ENCODE measurements around the gene PLEKHA1.
A peak's percentile ranks its signal among the peaks of the same experiment; 100 is the strongest.

PLEKHA1 gene

DNA sequence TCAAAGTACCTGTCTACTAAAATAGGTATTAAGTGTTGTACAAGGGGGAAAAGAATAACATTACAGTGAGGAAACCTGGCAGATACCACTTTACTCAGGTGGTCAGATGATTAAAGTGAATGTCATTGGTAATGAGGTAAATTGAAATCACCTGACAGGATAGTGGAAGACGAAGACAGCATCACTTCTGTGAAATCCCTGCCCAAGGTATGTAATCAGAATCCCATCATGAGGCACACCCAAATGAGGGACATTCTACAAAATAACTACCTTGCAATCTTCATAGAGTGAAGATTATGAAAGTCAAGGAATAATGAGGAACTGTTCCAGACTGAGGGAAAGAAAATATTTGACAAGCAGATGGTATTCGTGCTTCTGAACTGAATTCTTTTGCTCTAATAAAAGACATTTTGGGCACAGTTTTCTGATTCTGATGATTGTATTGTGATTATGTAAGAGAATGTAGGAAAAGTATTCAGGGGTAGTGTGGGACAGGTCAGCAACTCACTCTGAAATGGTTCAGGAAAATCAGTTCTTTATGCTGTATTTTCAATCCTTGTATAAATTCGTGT lies 46.6 kb downstream of the PLEKHA1 start:
- H3K36me3 ChIP-seq (ENCODE audit: insufficient read depth, low read length), result no peaks in the 10 kb centered on the region
- no peak overlapping the region for H2AFZ ChIP-seq (ENCODE audit: low read length, unreplicated experiment)
- H3K4me1 ChIP-seq (ENCODE audit: control insufficient read depth, insufficient read depth, low read length, unreplicated experiment), result peaks cover 46% of the 10 kb centered on the region
- H3K79me2 ChIP-seq (ENCODE audit: control insufficient read depth, insufficient read depth, low read length, unreplicated experiment), result no peaks in the 10 kb centered on the region
- 0 out of 2 replicates have a peak overlapping the region, but pooled peaks have one; percentile 9 for H3K4me3 ChIP-seq (ENCODE audit: low read depth, low read length)
- H3K27ac ChIP-seq (ENCODE audit: low read depth, low read length), result peak overlapping the region; percentile 79
- no peaks in the 10 kb centered on the region for H3K27me3 ChIP-seq (ENCODE audit: insufficient read depth, low read length)

DNA sequence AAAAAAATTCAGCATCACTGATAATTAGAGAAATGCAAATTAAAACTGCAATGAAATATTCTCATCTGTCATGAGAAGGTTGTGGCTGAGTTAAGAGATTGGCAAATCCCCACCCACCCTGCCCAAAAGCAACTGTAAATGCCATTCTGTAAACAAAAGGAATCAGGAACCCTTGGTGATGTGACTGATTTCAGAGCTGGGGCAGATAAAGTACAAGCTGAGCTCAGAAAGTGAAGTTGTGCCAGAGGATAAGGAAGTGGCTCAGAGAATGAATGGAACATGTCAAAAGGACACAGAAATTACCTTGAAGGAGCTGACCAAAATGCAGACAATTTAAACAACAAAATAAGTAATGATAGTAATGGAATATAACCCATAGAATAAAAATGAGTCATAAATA lies 47.2 kb downstream of the PLEKHA1 start:
- Histone ChIP-seq H3K4me3 (ENCODE audit: low read depth, low read length) (no peak overlapping the region), H3K27ac (ENCODE audit: low read depth, low read length) (no peak overlapping the region), H3K36me3 (ENCODE audit: insufficient read depth, low read length) (no peaks in the 10 kb centered on the region), H3K79me2 (ENCODE audit: control insufficient read depth, insufficient read depth, low read length, unreplicated experiment) (no peaks in the 10 kb centered on the region), H3K4me1 (ENCODE audit: control insufficient read depth, insufficient read depth, low read length, unreplicated experiment) (peaks cover 46% of the 10 kb centered on the region), H3K27me3 (ENCODE audit: insufficient read depth, low read length) (no peaks in the 10 kb centered on the region), H2AFZ (ENCODE audit: low read length, unreplicated experiment) (no peak overlapping the region)

DNA sequence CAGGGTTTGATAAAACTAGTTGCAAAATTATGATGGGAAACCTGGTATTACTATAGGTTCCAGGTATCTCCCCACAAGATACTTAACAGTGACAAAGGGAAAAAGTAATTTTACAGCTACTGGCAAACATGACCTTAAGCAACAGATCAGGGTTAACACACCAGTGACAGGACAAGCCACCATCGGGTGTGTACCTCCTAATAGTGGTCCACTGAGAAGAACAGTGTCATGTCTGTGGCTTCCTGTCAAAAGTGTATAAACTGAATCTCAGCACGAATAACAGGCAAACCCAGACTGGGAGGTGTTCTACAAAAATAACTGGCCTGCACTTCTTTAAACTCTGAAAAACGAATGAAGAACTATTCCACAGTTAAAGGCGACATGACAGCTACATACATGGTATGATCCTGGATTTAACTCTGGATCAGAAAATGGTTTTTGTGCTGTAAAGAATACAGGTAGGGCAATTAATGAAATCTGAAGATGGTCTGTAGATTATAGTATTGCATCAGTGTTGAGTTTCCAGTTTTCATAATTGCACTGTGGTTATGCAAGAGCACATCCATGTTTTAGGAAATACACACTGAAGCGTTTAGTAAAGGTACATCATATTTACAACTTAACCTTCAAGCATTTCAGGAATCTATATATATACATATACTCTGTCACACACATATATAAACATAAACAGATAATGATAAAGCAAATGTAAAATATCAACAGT lies 47.9 kb downstream of the PLEKHA1 start:
- H2AFZ ChIP-seq (ENCODE audit: low read length, unreplicated experiment), result no peak overlapping the region
- H3K27ac ChIP-seq (ENCODE audit: low read depth, low read length), result no peak overlapping the region
- H3K4me1 ChIP-seq (ENCODE audit: control insufficient read depth, insufficient read depth, low read length, unreplicated experiment), result peaks cover 45% of the 10 kb centered on the region
- no peak overlapping the region for H3K4me3 ChIP-seq (ENCODE audit: low read depth, low read length)
- no peaks in the 10 kb centered on the region for H3K27me3 ChIP-seq (ENCODE audit: insufficient read depth, low read length)
- no peaks in the 10 kb centered on the region for H3K36me3 ChIP-seq (ENCODE audit: insufficient read depth, low read length)
- no peaks in the 10 kb centered on the region for H3K79me2 ChIP-seq (ENCODE audit: control insufficient read depth, insufficient read depth, low read length, unreplicated experiment)

DNA sequence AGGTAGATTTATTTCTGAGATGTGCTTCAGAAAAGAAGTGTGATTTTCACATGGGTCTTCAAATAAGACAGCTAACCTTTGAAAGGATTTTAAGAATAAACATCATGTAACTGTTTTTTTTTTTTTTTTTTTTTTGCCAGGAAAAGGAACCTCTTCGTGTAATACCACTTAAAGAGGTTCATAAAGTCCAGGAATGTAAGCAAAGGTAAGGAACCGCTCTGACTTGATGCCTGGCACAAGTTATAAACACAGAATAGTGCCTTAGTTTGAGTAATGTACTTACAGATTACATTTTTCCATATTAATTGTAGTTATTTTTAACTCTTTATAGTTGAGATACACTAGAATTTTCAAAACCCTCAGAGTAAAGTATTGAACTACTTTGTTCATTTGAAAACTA lies 49.6 kb downstream of the PLEKHA1 start:
- Histone ChIP-seq H3K36me3 (ENCODE audit: insufficient read depth, low read length) (no peaks in the 10 kb centered on the region), H3K27me3 (ENCODE audit: insufficient read depth, low read length) (no peaks in the 10 kb centered on the region), H2AFZ (ENCODE audit: low read length, unreplicated experiment) (no peak overlapping the region), H3K27ac (ENCODE audit: low read depth, low read length) (no peak overlapping the region), H3K4me1 (ENCODE audit: control insufficient read depth, insufficient read depth, low read length, unreplicated experiment) (peaks cover 29% of the 10 kb centered on the region), H3K4me3 (ENCODE audit: low read depth, low read length) (no peak overlapping the region), H3K79me2 (ENCODE audit: control insufficient read depth, insufficient read depth, low read length, unreplicated experiment) (no peaks in the 10 kb centered on the region)

DNA sequence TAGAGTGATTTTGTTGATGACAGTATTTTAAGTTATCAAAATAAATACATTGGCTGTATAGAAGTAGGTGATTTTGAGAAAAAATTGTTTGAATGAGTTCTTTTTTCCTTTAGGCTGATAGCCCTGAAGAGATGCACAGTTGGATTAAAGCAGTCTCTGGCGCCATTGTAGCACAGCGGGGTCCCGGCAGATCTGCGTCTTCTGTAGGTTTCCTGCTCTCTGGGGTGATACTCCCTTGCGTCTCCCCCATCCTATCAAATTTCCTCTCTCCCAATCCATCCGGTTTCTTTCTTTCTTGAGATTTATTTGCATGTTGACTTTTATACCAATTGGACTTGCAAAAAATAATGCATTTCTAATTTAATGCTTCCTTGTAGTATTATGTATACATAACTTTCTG lies 52.3 kb downstream of the PLEKHA1 start:
- Histone ChIP-seq H3K27me3 (ENCODE audit: insufficient read depth, low read length) (no peaks in the 10 kb centered on the region), H3K4me1 (ENCODE audit: control insufficient read depth, insufficient read depth, low read length, unreplicated experiment) (peaks cover 5% of the 10 kb centered on the region), H3K79me2 (ENCODE audit: control insufficient read depth, insufficient read depth, low read length, unreplicated experiment) (no peaks in the 10 kb centered on the region), H3K27ac (ENCODE audit: low read depth, low read length) (no peak overlapping the region), H2AFZ (ENCODE audit: low read length, unreplicated experiment) (no peak overlapping the region), H3K36me3 (ENCODE audit: insufficient read depth, low read length) (no peaks in the 10 kb centered on the region), H3K4me3 (ENCODE audit: low read depth, low read length) (no peak overlapping the region)

DNA sequence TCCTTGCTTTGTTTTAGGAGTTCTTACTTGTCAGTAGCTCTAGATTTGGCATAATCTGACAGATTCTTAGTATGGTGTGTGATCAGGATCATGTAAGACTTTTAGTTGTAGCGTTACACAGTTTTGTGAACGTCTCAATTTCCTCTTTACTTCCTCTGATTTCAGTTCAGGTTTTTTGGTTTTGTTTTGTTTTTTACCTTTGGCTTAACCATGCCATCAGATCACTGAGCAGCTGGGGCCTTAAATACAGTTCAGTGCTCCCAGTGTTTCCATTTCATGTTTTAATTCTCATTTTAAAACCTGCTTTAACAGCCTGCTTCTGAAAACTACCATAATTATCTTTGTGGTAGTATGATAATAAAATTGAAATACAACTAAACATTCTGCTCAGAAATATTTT lies 52.8 kb downstream of the PLEKHA1 start:
- no peaks in the 10 kb centered on the region for H3K36me3 ChIP-seq (ENCODE audit: insufficient read depth, low read length)

DNA sequence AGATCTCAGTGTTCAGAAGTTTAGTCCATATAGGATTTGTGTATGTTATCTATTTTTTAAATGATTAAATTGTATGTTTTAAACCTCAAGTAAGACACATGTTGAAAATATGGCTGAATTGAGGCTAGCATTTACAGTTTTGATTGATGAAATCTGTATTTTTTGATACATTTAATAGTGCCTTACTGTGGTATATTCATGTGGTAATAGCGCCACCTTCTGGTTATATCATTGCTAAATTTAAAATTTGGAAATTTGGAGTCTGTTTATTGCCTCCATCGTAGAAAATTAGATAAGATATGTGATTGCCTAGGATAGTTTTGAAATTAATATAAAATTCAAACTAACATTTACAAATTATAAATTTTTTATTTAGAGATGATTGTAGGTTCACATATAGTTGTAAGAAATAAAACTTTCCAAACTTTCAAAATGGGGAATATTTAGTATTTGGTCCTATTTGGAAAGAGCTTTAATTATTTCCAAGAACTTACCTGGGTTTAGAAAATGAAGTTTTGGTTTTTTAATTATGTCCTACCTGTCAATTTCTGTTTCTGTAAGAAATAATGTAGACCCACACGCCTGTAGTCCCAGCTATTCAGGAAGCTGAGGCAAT lies 60.8 kb downstream of the PLEKHA1 start:
- Histone ChIP-seq H3K79me2 (ENCODE audit: control insufficient read depth, insufficient read depth, low read length, unreplicated experiment) (no peaks in the 10 kb centered on the region), H3K36me3 (ENCODE audit: insufficient read depth, low read length) (no peaks in the 10 kb centered on the region), H3K4me1 (ENCODE audit: control insufficient read depth, insufficient read depth, low read length, unreplicated experiment) (no peaks in the 10 kb centered on the region)

More for the DNA sequence above, 52.8 kb downstream of the PLEKHA1 start:
- Histone ChIP-seq H3K27me3 (ENCODE audit: insufficient read depth, low read length) (no peaks in the 10 kb centered on the region), H3K4me1 (ENCODE audit: control insufficient read depth, insufficient read depth, low read length, unreplicated experiment) (peaks cover 3% of the 10 kb centered on the region), H3K27ac (ENCODE audit: low read depth, low read length) (no peak overlapping the region), H2AFZ (ENCODE audit: low read length, unreplicated experiment) (no peak overlapping the region), H3K4me3 (ENCODE audit: low read depth, low read length) (no peak overlapping the region), H3K79me2 (ENCODE audit: control insufficient read depth, insufficient read depth, low read length, unreplicated experiment) (no peaks in the 10 kb centered on the region)

DNA sequence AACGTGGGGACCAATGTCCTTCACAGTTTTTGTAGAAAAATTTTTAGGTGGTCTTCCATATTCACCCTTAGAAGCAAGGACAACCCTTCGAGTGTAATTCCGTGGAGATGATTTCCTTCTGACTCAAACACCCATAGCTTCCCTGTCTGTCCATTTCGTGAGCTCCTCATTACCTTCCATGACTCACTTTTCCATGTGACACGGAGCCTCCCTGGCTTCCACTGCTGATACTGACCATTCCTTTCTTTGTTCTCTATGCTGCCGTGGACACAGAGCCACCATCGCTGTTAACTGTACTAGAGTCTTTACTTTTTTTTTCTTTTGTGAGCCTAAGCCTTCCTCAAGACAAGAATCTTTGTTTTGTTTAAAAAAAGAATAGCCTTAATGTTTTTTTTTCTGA lies 67.5 kb downstream of the PLEKHA1 start:
- Histone ChIP-seq H3K79me2 (ENCODE audit: control insufficient read depth, insufficient read depth, low read length, unreplicated experiment) (no peaks in the 10 kb centered on the region), H3K4me1 (ENCODE audit: control insufficient read depth, insufficient read depth, low read length, unreplicated experiment) (peaks cover 3% of the 10 kb centered on the region), H2AFZ (ENCODE audit: low read length, unreplicated experiment) (no peak overlapping the region), H3K27ac (ENCODE audit: low read depth, low read length) (no peak overlapping the region), H3K36me3 (ENCODE audit: insufficient read depth, low read length) (no peaks in the 10 kb centered on the region), H3K27me3 (ENCODE audit: insufficient read depth, low read length) (no peaks in the 10 kb centered on the region), H3K4me3 (ENCODE audit: low read depth, low read length) (no peak overlapping the region)

More for the DNA sequence above, 60.8 kb downstream of the PLEKHA1 start:
- H2AFZ ChIP-seq (ENCODE audit: low read length, unreplicated experiment), result no peak overlapping the region
- H3K27ac ChIP-seq (ENCODE audit: low read depth, low read length), result no peak overlapping the region
- H3K4me3 ChIP-seq (ENCODE audit: low read depth, low read length), result no peak overlapping the region
- H3K27me3 ChIP-seq (ENCODE audit: insufficient read depth, low read length), result no peaks in the 10 kb centered on the region

DNA sequence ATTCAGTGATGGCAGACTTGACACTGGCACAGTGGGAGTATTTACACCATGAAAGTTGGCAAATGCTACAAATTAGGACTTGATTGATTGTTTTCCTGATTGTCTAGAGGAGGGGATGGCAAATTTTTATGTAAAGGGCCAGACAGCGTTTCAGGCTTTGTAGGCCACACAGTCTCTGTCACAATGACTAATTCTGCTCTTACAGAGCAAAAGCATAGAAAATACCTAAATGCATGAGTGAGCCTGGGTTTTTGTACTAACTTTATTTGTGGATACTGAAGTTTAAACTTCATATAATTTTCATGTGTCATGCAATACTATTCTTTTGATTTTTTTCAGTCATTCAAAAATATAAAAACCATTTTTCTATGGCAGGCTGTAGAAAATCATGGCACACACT lies 71.0 kb downstream of the PLEKHA1 start:
- H3K79me2 ChIP-seq (ENCODE audit: control insufficient read depth, insufficient read depth, low read length, unreplicated experiment), result no peaks in the 10 kb centered on the region
- no peaks in the 10 kb centered on the region for H3K36me3 ChIP-seq (ENCODE audit: insufficient read depth, low read length)
- no peak overlapping the region for H3K27ac ChIP-seq (ENCODE audit: low read depth, low read length)
- peaks cover 3% of the 10 kb centered on the region for H3K4me1 ChIP-seq (ENCODE audit: control insufficient read depth, insufficient read depth, low read length, unreplicated experiment)
- no peak overlapping the region for H2AFZ ChIP-seq (ENCODE audit: low read length, unreplicated experiment)
- no peak overlapping the region for H3K4me3 ChIP-seq (ENCODE audit: low read depth, low read length)
- H3K27me3 ChIP-seq (ENCODE audit: insufficient read depth, low read length), result no peaks in the 10 kb centered on the region

DNA sequence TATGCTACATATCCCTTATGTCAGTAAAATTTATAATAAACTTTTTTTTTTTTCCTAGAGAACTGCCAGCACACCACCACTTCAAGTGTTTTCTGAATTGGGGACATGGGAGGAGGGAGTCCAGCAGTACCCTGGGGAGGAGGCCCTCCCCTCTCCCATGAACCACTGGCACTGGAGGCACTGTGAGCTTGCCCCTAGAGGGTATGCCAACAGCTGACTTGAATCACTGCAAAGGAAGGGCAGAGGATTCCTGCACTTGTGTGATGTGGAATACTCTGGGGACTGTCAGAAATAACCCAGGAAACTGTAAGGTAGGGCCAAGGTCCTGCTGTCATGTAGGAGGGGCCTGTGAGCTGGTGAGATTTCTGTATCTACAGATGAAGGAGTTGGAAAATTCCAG lies 71.4 kb downstream of the PLEKHA1 start:
- no peak overlapping the region for H2AFZ ChIP-seq (ENCODE audit: low read length, unreplicated experiment)
- H3K4me1 ChIP-seq (ENCODE audit: control insufficient read depth, insufficient read depth, low read length, unreplicated experiment), result peaks cover 3% of the 10 kb centered on the region
- no peaks in the 10 kb centered on the region for H3K27me3 ChIP-seq (ENCODE audit: insufficient read depth, low read length)
- H3K36me3 ChIP-seq (ENCODE audit: insufficient read depth, low read length), result no peaks in the 10 kb centered on the region
- H3K4me3 ChIP-seq (ENCODE audit: low read depth, low read length), result no peak overlapping the region
- no peak overlapping the region for H3K27ac ChIP-seq (ENCODE audit: low read depth, low read length)
- H3K79me2 ChIP-seq (ENCODE audit: control insufficient read depth, insufficient read depth, low read length, unreplicated experiment), result no peaks in the 10 kb centered on the region
